Endothelial cell of umbilical vein (primary cell): ENCODE measurements around the gene PLSCR2. TPM values are rescaled to one million over a fixed set of nuclear protein-coding genes. Genes with fewer than 3 reads are reported as not detected.
A peak's percentile ranks its signal among the peaks of the same experiment; 100 is the strongest.

Experiments
- BruUV-seq: library from RNA; stranded (reverse); fragments of 400-500 nt; replicated peaks from 2 replicates; lab custom pipeline; 2021; lab: Mats Ljungman, UMichigan
- CTCF ChIA-PET: fragments of 300-600, 350-600 bp; sonication (Branson Sonifier 250); formaldehyde crosslinking; loops from one replicate; lab custom pipeline; 2021; ENCODE audit warnings: antibody characterized with exemption, inconsistent platforms; lab: Charles Lee
- POLR2A ChIA-PET: fragments of 300-600, 350-600 bp; sonication (Branson Sonifier 250); formaldehyde crosslinking; loops from one replicate; lab custom pipeline; 2021; ENCODE audit warnings: antibody characterized with exemption, inconsistent platforms; lab: Charles Lee
- DNase-seq: peaks from one replicate; pipeline ENCODE4 v3.0.0-alpha.2; 2011; ENCODE audit warnings: low read depth, low spot score
- FAIRE-seq: peaks from 2 replicates; lab custom pipeline; 2011; peaks lifted over from hg19 to GRCh38; lab: Jason Lieb, UNC
- H2AFZ ChIP-seq: 2 replicates; pipeline ENCODE4 v1.6.0; 2012; ENCODE audit warnings: low read depth, low read length, control low read depth, inconsistent platforms
- H3K27ac ChIP-seq: 2 replicates; pipeline ENCODE4 v1.5.1; 2011; ENCODE audit warnings: low read depth, mild to moderate bottlenecking, control low read depth, low read length, moderate library complexity; ENCODE audit not compliant: insufficient read depth
- H3K27me3 ChIP-seq, 2 experiments: 2 replicates each; pipeline versions ENCODE4 v1.6.0 to v1.6.1; 2011; ENCODE audit warnings: low read length in 2 of 2, mixed read lengths in 1 of 2; ENCODE audit not compliant: control insufficient read depth in 2 of 2, insufficient read depth in 2 of 2
- H3K36me3 ChIP-seq, 2 experiments: 2 replicates in 1 of 2; 3 replicates in 1 of 2; pipeline ENCODE4 v1.5.1; 2011; ENCODE audit warnings: low read length in 2 of 2, mild to moderate bottlenecking in 1 of 2, moderate library complexity in 1 of 2; ENCODE audit not compliant: control insufficient read depth in 2 of 2, insufficient read depth in 2 of 2; ENCODE audit errors: extremely low read depth in 1 of 2
- H3K4me1 ChIP-seq: 3 replicates; pipeline ENCODE4 v1.5.1; 2011; ENCODE audit warnings: mild to moderate bottlenecking, low read length; ENCODE audit not compliant: control insufficient read depth, insufficient read depth; ENCODE audit errors: extremely low read depth
- H3K4me2 ChIP-seq: 2 replicates; pipeline ENCODE4 v1.6.1; 2011; ENCODE audit warnings: low read length, control low read depth, mixed read lengths; ENCODE audit not compliant: insufficient read depth
- H3K4me3 ChIP-seq, 3 experiments: fragments of 200-600 bp in 1 of 3; sonication (generic), shearing (Covaris generic) in 1 of 3; replicated peaks in 1 of 3; 2 replicates each; pipeline ENCODE4 v1.5.1; 2011 to 2016; ENCODE audit warnings: control low read depth in 3 of 3, low read length in 3 of 3, mild to moderate bottlenecking in 2 of 3, inconsistent platforms in 1 of 3, low read depth in 1 of 3, moderate library complexity in 1 of 3; ENCODE audit not compliant: insufficient read depth in 1 of 3
- H3K79me2 ChIP-seq: 2 replicates; pipeline ENCODE4 v1.6.0; 2012; ENCODE audit warnings: low read length, inconsistent platforms; ENCODE audit not compliant: control insufficient read depth, insufficient read depth
- H3K9ac ChIP-seq: replicated peaks from 2 replicates; pipeline ENCODE3; 2011; ENCODE audit warnings: low read length, control low read depth; ENCODE audit not compliant: insufficient read depth; ENCODE audit errors: extremely low read depth
- H3K9me1 ChIP-seq: replicated peaks from 3 replicates; pipeline ENCODE4 v1.6.0; 2011; ENCODE audit warnings: mild to moderate bottlenecking, low read length; ENCODE audit not compliant: control insufficient read depth, insufficient read depth; ENCODE audit errors: extremely low read depth
- H3K9me3 ChIP-seq: replicated peaks from 2 replicates; pipeline ENCODE4 v1.5.1; 2012; ENCODE audit warnings: low read length, inconsistent platforms; ENCODE audit not compliant: control insufficient read depth, insufficient read depth
- H4K20me1 ChIP-seq: replicated peaks from 2 replicates; pipeline ENCODE3; 2011; ENCODE audit warnings: mild to moderate bottlenecking, low read length; ENCODE audit not compliant: control insufficient read depth, insufficient read depth; ENCODE audit errors: extremely low read depth
- EZH2 ChIP-seq: IDR thresholded peaks from 2 replicates; pipeline ENCODE4 v1.6.1; 2012; ENCODE audit warnings: borderline replicate concordance, low read depth, mild to moderate bottlenecking, moderate library complexity, low read length, inconsistent platforms; ENCODE audit not compliant: severe bottlenecking
- FOS ChIP-seq: IDR thresholded peaks from 2 replicates; pipeline ENCODE4 v1.6.1; 2011; ENCODE audit warnings: mild to moderate bottlenecking, low read length, moderate library complexity, borderline replicate concordance; ENCODE audit not compliant: insufficient read depth
- GATA2 ChIP-seq: IDR thresholded peaks from 2 replicates; pipeline ENCODE4 v1.7.0; 2011; ENCODE audit warnings: low read depth, mild to moderate bottlenecking, moderate library complexity, mixed read lengths, low read length; ENCODE audit not compliant: insufficient read length, insufficient read depth
- JUN ChIP-seq: IDR thresholded peaks from 2 replicates; pipeline ENCODE4 v1.6.1; 2011; ENCODE audit warnings: borderline replicate concordance, low read depth; ENCODE audit not compliant: insufficient read length, insufficient read depth
- MYC ChIP-seq: IDR thresholded peaks from one replicate; pipeline ENCODE4 v1.6.1; 2011; ENCODE audit warnings: mild to moderate bottlenecking, low read depth, low read length
- POLR2A ChIP-seq: IDR thresholded peaks from 2 replicates; pipeline ENCODE4 v1.6.1; 2012; ENCODE audit warnings: low read depth, mild to moderate bottlenecking, control low read depth, low read length
- POLR2AphosphoS5 ChIP-seq: IDR thresholded peaks from 2 replicates; pipeline ENCODE4 v1.6.1; 2012; ENCODE audit warnings: low read depth, mild to moderate bottlenecking, control low read depth, low read length, moderate library complexity; ENCODE audit not compliant: insufficient read depth
- dilution Hi-C: fragments of 300-500 bp; cut with MboI; formaldehyde crosslinking; loops from one replicate; pipeline ENCODE4 v1.15.0; 2019; ENCODE audit warnings: low sequenced_read_pairs; ENCODE audit not compliant: extremely low pct_ligation_motif_present
- intact Hi-C: fragments of 100-400 bp; cut with micrococcal nuclease; formaldehyde crosslinking; loops from one replicate; pipeline ENCODE4 v1.10.0; 2022
- polyA plus RNA-seq, 4 experiments: library from polyadenylated mRNA; depleted of rRNA in 3 of 4; stranded (reverse) in 3 of 4; unstranded in 1 of 4; fragments of >200 nt; gene quantifications; 2 replicates each; pipeline versions ENCODE4 v1.2.1 to v1.2.3, GENCODE V29; 2011 to 2012; ENCODE audit warnings: missing spikeins in 1 of 4
- total RNA-seq: library from RNA; stranded (reverse); gene quantifications from 2 replicates; pipeline ENCODE4 v1.2.3, GENCODE V29; 2021
- TF ChIP-seq, protein P1 (sequence below): IDR thresholded peaks from 2 replicates; pipeline ENCODE4 v1.6.1; 2011; ENCODE audit not compliant: insufficient read depth, insufficient read length
- TF ChIP-seq, protein P2 (sequence below), 2 donors: IDR thresholded peaks; 1 replicate in 1 of 2; 2 replicates in 1 of 2; pipeline ENCODE4 v1.5.1; 2011; ENCODE audit warnings: low read length in 2 of 2, mild to moderate bottlenecking in 2 of 2, moderate library complexity in 2 of 2, control low read depth in 1 of 2, inconsistent platforms in 1 of 2, low read depth in 1 of 2; ENCODE audit not compliant: insufficient read depth in 1 of 2; ENCODE audit errors: extremely low read depth in 1 of 2

Gene PLSCR2
- total and polyA plus RNA-seq, 2 donors (not counting 3 experiments of a cell fraction or from before 2014, with no cell fraction given) = not detected

DNA sequence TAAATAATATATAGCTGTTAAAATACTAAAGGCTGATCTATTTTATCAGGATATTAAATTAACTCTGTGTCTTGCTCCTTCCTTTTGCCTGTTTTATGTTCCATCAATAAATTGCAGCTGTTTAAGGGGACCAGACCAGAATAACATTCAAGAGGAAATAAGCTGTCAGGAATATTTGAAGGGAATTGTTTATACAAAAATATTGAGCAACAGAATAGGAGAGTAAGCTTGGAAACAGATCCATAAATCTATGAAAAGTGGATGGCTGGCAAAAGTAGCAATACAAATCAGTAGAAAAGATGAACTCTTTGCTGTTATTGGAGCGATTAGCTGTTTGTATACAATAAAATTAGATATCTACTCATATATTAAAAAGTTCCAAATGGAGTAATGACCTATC is 36.2 kb upstream of the PLSCR2 start:
- H3K27me3 ChIP-seq = no peaks in the 10 kb centered on the region
- TF ChIP-seq EZH2 = no peak
- TF ChIP-seq POLR2A = no peak
- TF ChIP-seq, protein P1, sequence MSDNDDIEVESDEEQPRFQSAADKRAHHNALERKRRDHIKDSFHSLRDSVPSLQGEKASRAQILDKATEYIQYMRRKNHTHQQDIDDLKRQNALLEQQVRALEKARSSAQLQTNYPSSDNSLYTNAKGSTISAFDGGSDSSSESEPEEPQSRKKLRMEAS = no peak
- no peak for TF ChIP-seq FOS
- TF ChIP-seq, protein P2, sequence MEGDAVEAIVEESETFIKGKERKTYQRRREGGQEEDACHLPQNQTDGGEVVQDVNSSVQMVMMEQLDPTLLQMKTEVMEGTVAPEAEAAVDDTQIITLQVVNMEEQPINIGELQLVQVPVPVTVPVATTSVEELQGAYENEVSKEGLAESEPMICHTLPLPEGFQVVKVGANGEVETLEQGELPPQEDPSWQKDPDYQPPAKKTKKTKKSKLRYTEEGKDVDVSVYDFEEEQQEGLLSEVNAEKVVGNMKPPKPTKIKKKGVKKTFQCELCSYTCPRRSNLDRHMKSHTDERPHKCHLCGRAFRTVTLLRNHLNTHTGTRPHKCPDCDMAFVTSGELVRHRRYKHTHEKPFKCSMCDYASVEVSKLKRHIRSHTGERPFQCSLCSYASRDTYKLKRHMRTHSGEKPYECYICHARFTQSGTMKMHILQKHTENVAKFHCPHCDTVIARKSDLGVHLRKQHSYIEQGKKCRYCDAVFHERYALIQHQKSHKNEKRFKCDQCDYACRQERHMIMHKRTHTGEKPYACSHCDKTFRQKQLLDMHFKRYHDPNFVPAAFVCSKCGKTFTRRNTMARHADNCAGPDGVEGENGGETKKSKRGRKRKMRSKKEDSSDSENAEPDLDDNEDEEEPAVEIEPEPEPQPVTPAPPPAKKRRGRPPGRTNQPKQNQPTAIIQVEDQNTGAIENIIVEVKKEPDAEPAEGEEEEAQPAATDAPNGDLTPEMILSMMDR (IDR thresholded peaks at IDR 0.05; ENCODE audit: extremely low read depth in 1 of 2, insufficient read depth in 1 of 2, low read depth in 1 of 2, low read length in 2 of 2) = no peak
- TF ChIP-seq POLR2AphosphoS5 = no peak
- no peak for TF ChIP-seq GATA2
- TF ChIP-seq MYC = no peak
- TF ChIP-seq JUN = no peak
- H4K20me1 ChIP-seq = no peaks in the 10 kb centered on the region
- POLR2A ChIA-PET = interaction anchor here (1.0 kb wide), 1 partner anchor 39 kb away, joined by 3 read pairs; the partner anchor contains the start of gene PLSCR1
- no TSS peak for BruUV-seq
- H3K9ac ChIP-seq = peak overlapping the region; percentile 23
- no peaks in the 10 kb centered on the region for H3K9me1 ChIP-seq
- H3K4me3 ChIP-seq = no peak overlapping the region
- peaks cover 35% of the 10 kb centered on the region for H3K4me1 ChIP-seq
- FAIRE-seq = peak; percentile 35
- dilution Hi-C loops = no loop called here
- no peak overlapping the region for H2AFZ ChIP-seq
- peak overlapping the region; percentile 44 for H3K4me2 ChIP-seq
- DNase-seq = peak; percentile 80
- CTCF ChIA-PET = interaction anchor here (1.0 to 3.0 kb wide), 4 partner anchors 20 to 72 kb away, joined by 3 to 13 read pairs (median 3); partner anchors contain the start of gene PLSCR1
- H3K36me3 ChIP-seq = no peaks in the 10 kb centered on the region
- H3K79me2 ChIP-seq = no peaks in the 10 kb centered on the region
- no peaks in the 10 kb centered on the region for H3K9me3 ChIP-seq
- intact Hi-C loops = loop anchor here (5.0 kb wide), 1 partner anchor 173 kb away; no protein-coding TSS in a partner anchor
- peak overlapping the region; percentile 53 for H3K27ac ChIP-seq
